Common myeloid progenitor, CD34-positive (primary cell): ENCODE results near the gene SH2D2A.

Source experiments
- CTCF ChIA-PET: fragments of 350-600 bp; sonication (Branson Sonifier 250); formaldehyde crosslinking; loops from one replicate; lab custom pipeline; 2021; ENCODE audit warnings: antibody characterized with exemption; lab: Charles Lee
- POLR2A ChIA-PET: fragments of 350-600 bp; sonication (Branson Sonifier 250); formaldehyde crosslinking; loops from one replicate; lab custom pipeline; 2021; ENCODE audit warnings: antibody characterized with exemption; lab: Charles Lee
- DNase-seq, 3 donors: peaks; one replicate each; pipeline versions ENCODE4 v3.0.0 to v3.0.0-alpha.2; 2013
- H3K27ac ChIP-seq, 2 experiments: 1 replicate in 1 of 2; 2 replicates in 1 of 2; pipeline ENCODE4 v1.7.0; 2013; ENCODE audit warnings: inconsistent platforms in 2 of 2, low read length in 2 of 2, mild to moderate bottlenecking in 2 of 2, low read depth in 1 of 2, moderate library complexity in 1 of 2; ENCODE audit not compliant: severe bottlenecking in 2 of 2, insufficient read depth in 1 of 2, poor library complexity in 1 of 2
- H3K27me3 ChIP-seq, 5 experiments: replicated peaks in 2 of 5; 1 replicate in 3 of 5; 2 replicates in 2 of 5; pipeline versions ENCODE4 v1.6.1 to v1.7.0; 2013; ENCODE audit warnings: low read length in 4 of 5, mild to moderate bottlenecking in 2 of 5, moderate library complexity in 2 of 5, inconsistent platforms in 1 of 5; ENCODE audit not compliant: insufficient read depth in 5 of 5, control insufficient read depth in 4 of 5
- H3K36me3 ChIP-seq, 4 experiments: 1 replicate in 2 of 4; 2 replicates in 2 of 4; pipeline versions ENCODE4 v1.6.1 to v1.7.0; 2013; ENCODE audit warnings: low read length in 3 of 4, control low read depth in 1 of 4, mild to moderate bottlenecking in 1 of 4; ENCODE audit not compliant: control insufficient read depth in 4 of 4, insufficient read depth in 4 of 4
- H3K4me1 ChIP-seq, 4 experiments: 1 replicate in 3 of 4; 2 replicates in 1 of 4; pipeline versions ENCODE4 v1.6.1 to v1.7.1; 2013; ENCODE audit warnings: low read length in 3 of 4, mild to moderate bottlenecking in 3 of 4, control low read depth in 1 of 4, inconsistent platforms in 1 of 4, moderate library complexity in 1 of 4; ENCODE audit not compliant: control insufficient read depth in 4 of 4, insufficient read depth in 4 of 4; ENCODE audit errors: control extremely low read depth in 1 of 4
- H3K4me3 ChIP-seq, 7 experiments: 1 replicate in 4 of 7; 2 replicates in 3 of 7; pipeline versions ENCODE4 v1.5.1 to v1.7.0; 2013; ENCODE audit warnings: mild to moderate bottlenecking in 7 of 7, low read length in 6 of 7, moderate library complexity in 6 of 7, inconsistent platforms in 2 of 7, low read depth in 2 of 7, control low read depth in 1 of 7; ENCODE audit not compliant: insufficient read depth in 4 of 7, control insufficient read depth in 1 of 7; ENCODE audit errors: extremely low read depth in 1 of 7
- H3K9me3 ChIP-seq, 5 experiments: 1 replicate in 4 of 5; 2 replicates in 1 of 5; pipeline versions ENCODE4 v1.6.1 to v1.7.1; 2013; ENCODE audit warnings: low read length in 4 of 5, mild to moderate bottlenecking in 2 of 5, inconsistent platforms in 1 of 5, low read depth in 1 of 5, moderate library complexity in 1 of 5; ENCODE audit not compliant: control insufficient read depth in 4 of 5, insufficient read depth in 2 of 5; ENCODE audit errors: control extremely low read depth in 1 of 5
- WGBS: methylation state at CpG from one replicate; pipeline ENCODE4 v1.1.5; 2013; ENCODE audit not compliant: insufficient coverage; 5-methylcytosine and 5-hydroxymethylcytosine counted together

SH2D2A gene

GRCh38 chr1:156840186-156840897 is 23.7 kb upstream of the SH2D2A start:
- CTCF ChIA-PET = interaction anchor here (0.6 to 7.3 kb wide), 4 partner anchors 20 to 91 kb away, joined by 3 to 119 read pairs (median 52); partner anchors contain the start of genes INSRR, NTRK1 and PEAR1
- Histone ChIP-seq H3K9me3 (no peaks in the 10 kb centered on the region), H3K4me1 (peaks cover 0 to 9% (median 8%) of the 10 kb centered on the region in 4 experiments), H3K27me3 (peaks cover 0 to 55% (median 34%) of the 10 kb centered on the region in 5 experiments), H3K36me3 (no peaks in the 10 kb centered on the region), H3K4me3 (no peak overlapping the region), H3K27ac (no peak overlapping the region)
- POLR2A ChIA-PET = no interaction called here
- whole genome bisulfite sequencing = 79% methylated on average over 6 of the region's 8 CpGs
- DNase-seq = no peak

- H3K27me3 ChIP-seq = peaks cover 0 to 47% (median 31%) of the 10 kb centered on the region in 5 experiments
- no peak overlapping the region for H3K4me3 ChIP-seq
- H3K4me1 ChIP-seq = peaks cover 0 to 1% (median under 1%) of the 10 kb centered on the region in 4 experiments
- ChIA-PET CTCF (interaction anchor here (0.6 to 7.3 kb wide), 19 partner anchors 9 to 94 kb away, joined by 3 to 119 read pairs (median 6); partner anchors contain the start of genes INSRR, NTRK1, PEAR1 and SH2D2A), POLR2A (interaction anchor here (0.7 to 1.4 kb wide), 2 partner anchors 16 to 58 kb away, joined by 3 read pairs; no protein-coding TSS in a partner anchor)
- H3K9me3 ChIP-seq = no peaks in the 10 kb centered on the region
- H3K36me3 ChIP-seq = no peaks in the 10 kb centered on the region
- no peak for DNase-seq
- WGBS = 61% methylated on average over 7 of the region's 9 CpGs
- no peak overlapping the region for H3K27ac ChIP-seq
These were observed 22.9 kb upstream of the SH2D2A start for GRCh38 chr1:156839426-156840109.

- Histone ChIP-seq H3K27me3 (peaks cover 0 to 41% (median 26%) of the 10 kb centered on the region in 5 experiments), H3K9me3 (no peaks in the 10 kb centered on the region), H3K4me1 (no peaks in the 10 kb centered on the region), H3K4me3 (no peak overlapping the region), H3K36me3 (no peaks in the 10 kb centered on the region), H3K27ac (no peak overlapping the region)
- peak in 2 of 3 donors; percentile 59 to 68 for DNase-seq
- WGBS = 42% methylated on average over 7 of the region's 7 CpGs
- ChIA-PET POLR2A (interaction anchor here (0.7 to 1.4 kb wide), 2 partner anchors 16 to 58 kb away, joined by 3 read pairs; no protein-coding TSS in a partner anchor), CTCF (interaction anchor here (0.8 to 7.3 kb wide), 29 partner anchors 10 to 181 kb away, joined by 3 to 119 read pairs (median 5); partner anchors contain the start of genes INSRR, LRRC71, NTRK1 and PEAR1)
These were observed 22.3 kb upstream of the SH2D2A start for GRCh38 chr1:156838972-156839371.

DNA sequence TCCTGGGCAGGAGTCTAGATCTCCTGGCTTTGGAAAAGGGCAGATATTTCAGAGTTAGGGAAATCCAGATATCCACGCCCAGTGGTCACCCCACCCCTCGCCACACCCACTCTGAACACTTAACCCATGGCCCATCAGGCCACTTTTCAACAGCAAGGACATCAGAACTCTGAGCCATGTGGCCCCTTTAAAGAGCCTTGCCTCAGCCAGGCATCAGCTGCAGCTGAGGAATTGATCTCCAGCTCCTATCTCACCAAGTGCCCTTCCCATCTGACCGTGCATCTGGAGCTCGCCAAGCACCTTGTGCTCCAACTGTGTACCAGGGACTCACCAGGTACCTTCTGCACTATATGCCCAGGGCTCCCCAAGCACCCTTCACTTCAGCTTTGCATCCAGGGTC is 20.2 kb upstream of the SH2D2A start:
- Histone ChIP-seq H3K27me3 (peaks cover 0 to 22% (median 21%) of the 10 kb centered on the region in 5 experiments), H3K9me3 (no peaks in the 10 kb centered on the region), H3K36me3 (no peaks in the 10 kb centered on the region), H3K4me1 (peaks cover 0 to 2% (median 0%) of the 10 kb centered on the region in 4 experiments), H3K27ac (no peak overlapping the region), H3K4me3 (no peak overlapping the region)
- CTCF ChIA-PET = interaction anchor here (1.0 to 7.3 kb wide), 14 partner anchors 10 to 111 kb away, joined by 3 to 119 read pairs (median 5); partner anchors contain the start of genes INSRR, NTRK1, PEAR1 and SH2D2A
- POLR2A ChIA-PET = no interaction called here
- no peak for DNase-seq
- 100% methylated on average over 4 of the region's 4 CpGs for WGBS

DNA sequence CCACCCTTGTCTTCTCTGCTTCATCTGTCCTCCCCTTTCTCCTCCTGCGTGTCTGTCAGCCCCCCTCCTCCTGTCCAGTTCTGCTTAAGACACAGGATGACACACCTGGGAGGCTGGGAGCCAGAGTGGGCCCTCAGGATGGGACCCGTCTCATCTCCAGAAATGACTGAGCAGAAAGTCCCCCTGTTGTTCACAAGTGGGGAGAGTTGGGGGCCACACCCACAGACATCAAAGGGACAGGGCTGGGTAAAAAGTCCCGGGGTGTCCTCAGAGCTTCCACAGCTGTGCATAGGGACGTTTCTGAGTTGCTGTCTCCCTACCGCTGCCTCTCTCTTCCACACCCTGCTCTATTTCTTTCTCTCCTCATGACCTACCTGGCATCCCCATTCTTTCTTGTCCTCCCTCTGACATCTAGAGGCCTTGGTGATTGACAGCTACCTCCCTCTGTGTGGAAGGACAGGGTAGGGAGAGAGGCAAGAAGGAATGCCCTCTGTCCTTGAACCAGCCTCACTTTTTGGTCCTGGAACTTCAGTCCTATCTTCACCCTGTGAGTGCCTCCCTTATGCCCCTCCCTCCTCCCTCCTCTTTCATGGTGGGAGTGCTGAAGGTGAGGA is 19.5 kb upstream of the SH2D2A start:
- H3K27me3 ChIP-seq = peaks cover 0 to 24% (median 14%) of the 10 kb centered on the region in 5 experiments
- WGBS = 83% methylated on average over 4 of the region's 5 CpGs
- peaks cover 0 to 2% (median 0%) of the 10 kb centered on the region in 4 experiments for H3K4me1 ChIP-seq
- H3K9me3 ChIP-seq = no peaks in the 10 kb centered on the region
- POLR2A ChIA-PET = no interaction called here
- H3K4me3 ChIP-seq = no peak overlapping the region
- DNase-seq = no peak
- H3K36me3 ChIP-seq = no peaks in the 10 kb centered on the region
- no peak overlapping the region for H3K27ac ChIP-seq
- CTCF ChIA-PET = interaction anchor here (1.1 to 7.3 kb wide), 8 partner anchors 13 to 110 kb away, joined by 4 to 119 read pairs (median 12); partner anchors contain the start of genes INSRR, NTRK1 and PEAR1

- Histone ChIP-seq H3K4me3 (no peak overlapping the region), H3K27me3 (peaks cover 0 to 23% (median 4%) of the 10 kb centered on the region in 5 experiments), H3K27ac (no peak overlapping the region), H3K36me3 (no peaks in the 10 kb centered on the region), H3K4me1 (peaks cover 0 to 2% (median 0%) of the 10 kb centered on the region in 4 experiments), H3K9me3 (no peaks in the 10 kb centered on the region)
- no peak for DNase-seq
- ChIA-PET POLR2A (no interaction called here), CTCF (interaction anchor here (0.6 to 3.3 kb wide), 10 partner anchors 12 to 85 kb away, joined by 3 to 9 read pairs (median 4); partner anchors contain the start of gene NTRK1)
- WGBS = 88% methylated on average over 1 of the region's 3 CpGs
These were observed 17.7 kb upstream of the SH2D2A start for GRCh38 chr1:156834322-156834721.
